Measurements from ENCODE around the gene ECE1. TPM values are rescaled to one million over a fixed set of nuclear protein-coding genes. Genes with fewer than 3 reads are reported as not detected.

Gene ECE1
- total and polyA plus RNA-seq, 2 of the 8 experiments (the other 6 are each of a cell fraction or from before 2014, with no cell fraction given): 21.4 to 36.8 TPM

DNA sequence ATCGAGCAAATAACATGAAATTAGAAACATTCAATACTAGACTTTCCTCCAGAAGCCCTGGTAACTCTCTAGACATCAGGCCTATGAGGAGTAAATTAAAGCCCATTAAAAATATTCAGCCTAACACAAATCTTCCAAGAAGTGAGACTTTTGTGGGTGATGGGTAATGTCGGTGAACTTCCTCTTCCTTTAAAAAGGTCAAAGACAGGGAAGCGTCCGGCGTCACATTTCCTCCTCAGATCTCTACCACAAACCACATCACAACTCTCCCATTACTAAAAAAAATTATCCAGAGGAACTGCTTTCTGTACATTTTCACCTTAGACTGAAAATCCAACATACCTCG, 115.0 kb downstream of the ECE1 start:
- no peak overlapping the region for H2BK20ac ChIP-seq (ENCODE audit: low read length)
- H3K4ac ChIP-seq (replicated peaks; ENCODE audit: insufficient read length, low read depth, low read length): no peak overlapping the region
- H4K20me1 ChIP-seq (replicated peaks in 1 of 2; ENCODE audit: control insufficient read depth in 1 of 2, insufficient read depth in 2 of 2, low read length in 2 of 2): peaks cover 7 to 12% of the 10 kb centered on the region in 2 experiments
- H3K9ac ChIP-seq (replicated peaks in 1 of 4; ENCODE audit: extremely low read depth in 1 of 4, low read depth in 3 of 4, low read length in 3 of 4): peak overlapping the region in 3 of 4 experiments; percentile 10 to 69 (median 18); a peak in 3 of 7 replicates
- POLR2A ChIA-PET (ENCODE audit: partially characterized antibody): interaction anchor here (0.7 to 2.4 kb wide), 3 partner anchors 10 to 92 kb away, joined by 3 to 7 read pairs (median 4); no protein-coding TSS in a partner anchor
- H2BK120ac ChIP-seq (replicated peaks; ENCODE audit: low read depth, low read length): no peak overlapping the region
- DNase-seq (ENCODE audit: low read depth in 1 of 2, low spot score in 2 of 2): no peak
- no peak overlapping the region for H4K91ac ChIP-seq (replicated peaks; ENCODE audit: insufficient read length, low read length)
- peaks cover 0 to 1% (median 0%) of the 10 kb centered on the region in 4 experiments; a peak in 3 of 7 replicates for H3K4me1 ChIP-seq (replicated peaks in 1 of 4; ENCODE audit: control insufficient read depth in 3 of 4, insufficient read depth in 4 of 4, low read length in 3 of 4)
- no peak overlapping the region for H2BK12ac ChIP-seq (ENCODE audit: low read depth, low read length)
- H3K18ac ChIP-seq (ENCODE audit: extremely low read depth, low read length): no peak overlapping the region
- no peak for FAIRE-seq
- H3K9me3 ChIP-seq (ENCODE audit: insufficient read depth in 2 of 2, low read depth in 1 of 2, low read length in 1 of 2): no peaks in the 10 kb centered on the region
- H3K4me3 ChIP-seq (ENCODE audit: extremely low read depth in 1 of 4, insufficient read depth in 2 of 4, low read depth in 3 of 4, low read length in 4 of 4): peak overlapping the region; percentile 69 to 100 (median 86)
- no peak overlapping the region for H2BK5ac ChIP-seq (ENCODE audit: low read depth, low read length)
- no peak overlapping the region for H4K5ac ChIP-seq (ENCODE audit: insufficient read length, low read depth, low read length)
- H3K23ac ChIP-seq (ENCODE audit: insufficient read length): no peak overlapping the region
- no peak overlapping the region for H4K8ac ChIP-seq (ENCODE audit: extremely low read depth, insufficient read depth, low read length)
- no peak overlapping the region for H2BK15ac ChIP-seq (ENCODE audit: low read length)
- H3K4me2 ChIP-seq (ENCODE audit: insufficient read depth in 1 of 2, low read depth in 2 of 2, low read length in 2 of 2): peak overlapping the region; percentile 68 to 90
- H3K36me3 ChIP-seq (ENCODE audit: control insufficient read depth in 2 of 4, insufficient read depth in 4 of 4, low read length in 3 of 4): peaks cover 0 to 13% (median 2%) of the 10 kb centered on the region in 4 experiments; a peak in 3 of 8 replicates
- peaks cover 0 to 9% (median 3%) of the 10 kb centered on the region in 4 experiments; a peak in 3 of 7 replicates for H3K27me3 ChIP-seq (replicated peaks in 1 of 4; ENCODE audit: control insufficient read depth in 3 of 4, extremely low read depth in 1 of 4, insufficient read depth in 3 of 4, low read length in 3 of 4)
- no peak overlapping the region for H2AFZ ChIP-seq (ENCODE audit: low read length)
- H3K14ac ChIP-seq (ENCODE audit: insufficient read length): no peak overlapping the region
- H3K23me2 ChIP-seq (ENCODE audit: low read depth, low read length): peaks cover 6% of the 10 kb centered on the region
- 15% methylated on average over 6 of the region's 6 CpGs; no CpG with 5 or more reads in 1 of the 2 experiments for WGBS, 2 experiments (ENCODE audit: extremely low coverage in 1 of 2, insufficient coverage in 1 of 2, insufficient read length in 1 of 2, insufficient replicate concordance in 2 of 2, low coverage in 1 of 2, low lambda C conversion rate in 2 of 2, missing lambda C conversion rate in 1 of 2)
- H3K79me2 ChIP-seq (ENCODE audit: control insufficient read depth in 1 of 2, insufficient read depth in 2 of 2, low read length in 2 of 2): peaks cover 7 to 56% of the 10 kb centered on the region in 2 experiments
- H3K56ac ChIP-seq (replicated peaks; ENCODE audit: insufficient read length, low read depth, low read length): no peak overlapping the region
- H3K79me1 ChIP-seq (ENCODE audit: low read depth, low read length): no peaks in the 10 kb centered on the region
- H3K27ac ChIP-seq (ENCODE audit: low read depth, low read length): no peak overlapping the region
- no peak overlapping the region for H2AK5ac ChIP-seq (ENCODE audit: low read depth, low read length)
- CTCF ChIA-PET (ENCODE audit: partially characterized antibody): interaction anchor here (0.7 kb wide), 1 partner anchor 80 kb away, joined by 3 read pairs; no protein-coding TSS in a partner anchor
- TF ChIP-seq FOSL1 (IDR thresholded peaks at IDR 0.05; ENCODE audit: insufficient read depth, low read depth, low read length): no peak
- no peak for TF ChIP-seq CBX5 (IDR thresholded peaks at IDR 0.05; ENCODE audit: low read depth, low read length)
- TF ChIP-seq, protein P1, sequence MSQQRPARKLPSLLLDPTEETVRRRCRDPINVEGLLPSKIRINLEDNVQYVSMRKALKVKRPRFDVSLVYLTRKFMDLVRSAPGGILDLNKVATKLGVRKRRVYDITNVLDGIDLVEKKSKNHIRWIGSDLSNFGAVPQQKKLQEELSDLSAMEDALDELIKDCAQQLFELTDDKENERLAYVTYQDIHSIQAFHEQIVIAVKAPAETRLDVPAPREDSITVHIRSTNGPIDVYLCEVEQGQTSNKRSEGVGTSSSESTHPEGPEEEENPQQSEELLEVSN (IDR thresholded peaks at IDR 0.05): no peak
- TF ChIP-seq CEBPB (IDR thresholded peaks at IDR 0.05; ENCODE audit: low read depth, low read length): no peak
- no peak for TF ChIP-seq TBP (IDR thresholded peaks at IDR 0.05; ENCODE audit: low read depth, low read length)
- TF ChIP-seq KDM5A (IDR thresholded peaks at IDR 0.05; ENCODE audit: low read length): no peak
- no peak for TF ChIP-seq HDAC2 (IDR thresholded peaks at IDR 0.05; ENCODE audit: borderline replicate concordance in 1 of 2, low read depth in 2 of 2, low read length in 2 of 2)
- TF ChIP-seq SIX5 (IDR thresholded peaks at IDR 0.05; ENCODE audit: low read depth, low read length): no peak
- no peak for TF ChIP-seq CTBP2 (IDR thresholded peaks at IDR 0.05; ENCODE audit: borderline replicate concordance, insufficient read depth, insufficient read length, low read length)
- no peak for TF ChIP-seq RNF2 (IDR thresholded peaks at IDR 0.05; ENCODE audit: borderline replicate concordance, low read depth, low read length, missing control alignments, poor library complexity, severe bottlenecking)
- no peak for TF ChIP-seq TAF1 (IDR thresholded peaks at IDR 0.05; ENCODE audit: low read depth, low read length)
- TF ChIP-seq KDM4A (IDR thresholded peaks at IDR 0.05; ENCODE audit: low read depth, low read length, severe bottlenecking): no peak
- no peak for TF ChIP-seq SRF (IDR thresholded peaks at IDR 0.05; ENCODE audit: low read depth, low read length)
